Activated T-helper 17 cell treated with anti-CD3 and anti-CD28 coated beads, Interleukin-2, amount 50 U/mL, for 72 hours (primary cell): Measurements from ENCODE around the gene CDC42EP3. TPM values are rescaled to one million over a fixed set of nuclear protein-coding genes. Genes with fewer than 3 reads are reported as not detected.

Experiments used
- ATAC-seq: fragments of 150-1000 bp; cut with Tn5 transposase; replicated peaks from 2 replicates; pipeline ENCODE4 v1.10.0; 2021; ENCODE audit warnings: mild to moderate bottlenecking, moderate library complexity
- H3K27ac Mint-ChIP-seq: one replicate; pipeline ENCODE4 v1.8.0; 2022; ENCODE audit warnings: mixed read lengths
- H3K27me3 Mint-ChIP-seq: one replicate; pipeline ENCODE4 v1.8.0; 2022; ENCODE audit warnings: mixed read lengths
- H3K36me3 Mint-ChIP-seq: one replicate; pipeline ENCODE4 v1.8.0; 2022; ENCODE audit warnings: low read depth, mild to moderate bottlenecking, mixed read lengths
- H3K4me1 Mint-ChIP-seq: one replicate; pipeline ENCODE4 v1.8.0; 2022; ENCODE audit warnings: mixed read lengths
- H3K4me3 Mint-ChIP-seq: one replicate; pipeline ENCODE4 v1.8.0; 2022; ENCODE audit warnings: mild to moderate bottlenecking, mixed read lengths
- H3K9me3 Mint-ChIP-seq: one replicate; pipeline ENCODE4 v1.8.0; 2022; ENCODE audit warnings: mixed read lengths
- total RNA-seq, 2 donors: library from RNA; stranded (reverse); gene quantifications; one replicate each; pipeline ENCODE4 v1.2.3, GENCODE V29; 2022

CDC42EP3 gene
- total RNA-seq, 2 donors from 2014 or later: 33.5 to 40.9 TPM

DNA sequence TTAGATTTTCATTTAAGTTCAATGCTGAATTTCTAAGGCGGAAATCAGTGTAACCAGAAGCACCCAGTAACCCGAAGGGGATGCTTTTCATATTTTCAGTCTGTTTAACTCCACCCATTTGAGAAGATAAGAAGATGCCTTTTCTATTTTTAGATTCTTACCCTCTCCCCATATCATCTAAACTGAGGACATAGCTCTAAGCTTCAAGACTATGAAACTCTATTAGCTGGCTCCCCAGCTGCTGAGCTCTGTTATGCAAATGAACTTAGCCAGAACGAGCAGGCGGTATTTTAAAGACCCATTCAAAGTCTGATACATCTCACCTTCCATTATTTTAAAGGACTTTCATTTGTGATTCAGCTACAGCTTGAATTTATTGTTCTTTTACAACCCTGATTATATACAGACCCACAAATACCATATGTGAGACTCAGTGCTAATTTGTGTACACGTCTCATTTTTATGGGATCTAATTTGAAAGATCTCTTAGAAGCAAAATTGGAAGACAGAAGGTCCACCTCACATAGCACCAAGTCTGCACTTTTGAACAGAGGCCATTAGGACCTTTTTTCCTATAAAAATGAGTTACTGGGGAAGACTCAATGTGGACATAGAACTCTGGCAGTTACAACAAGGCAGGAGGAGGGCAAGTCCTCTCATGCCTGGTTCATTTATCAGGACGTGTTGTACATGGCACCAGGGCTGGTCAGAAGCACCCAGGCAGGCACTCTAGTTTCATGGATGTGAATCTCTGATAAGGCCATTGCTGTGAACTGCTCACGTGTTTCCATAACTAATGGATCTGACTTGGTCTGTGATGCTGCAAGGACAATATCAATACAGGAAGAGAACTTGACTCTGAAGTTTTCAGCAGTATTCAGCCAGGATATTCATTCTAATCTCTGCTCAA lies 16.3 kb downstream of the CDC42EP3 start:
- Mint-ChIP-seq H3K27ac (peak overlapping the region; percentile 82), H3K4me3 (peak overlapping the region; percentile 81), H3K4me1 (peaks cover 87% of the 10 kb centered on the region), H3K9me3 (peaks cover 4% of the 10 kb centered on the region), H3K36me3 (peaks cover 82% of the 10 kb centered on the region), H3K27me3 (no peaks in the 10 kb centered on the region)
- ATAC-seq: peak; percentile 57

DNA sequence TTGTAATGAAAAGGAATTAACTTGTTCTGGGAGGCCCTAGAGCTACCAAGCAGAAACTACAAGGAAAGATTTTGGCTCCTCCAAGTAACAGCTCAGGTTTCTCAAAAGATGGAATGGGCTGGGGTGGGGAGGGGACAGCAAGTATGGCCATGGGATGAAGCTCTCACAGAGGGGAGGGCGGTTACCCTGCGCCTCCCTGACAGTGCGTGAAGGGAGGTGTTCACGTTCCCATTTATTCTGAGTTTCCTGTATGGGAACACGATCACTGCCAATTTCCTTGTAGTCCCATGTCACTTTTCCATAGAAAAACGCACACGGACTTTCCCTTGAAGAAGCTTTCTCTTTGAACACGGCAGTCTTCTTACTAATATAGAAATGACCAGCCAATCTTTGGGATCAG lies 17.0 kb downstream of the CDC42EP3 start:
- Mint-ChIP-seq H3K4me1 (peaks cover 87% of the 10 kb centered on the region), H3K27ac (peak overlapping the region; percentile 82), H3K36me3 (peaks cover 82% of the 10 kb centered on the region), H3K27me3 (no peaks in the 10 kb centered on the region), H3K9me3 (peaks cover 4% of the 10 kb centered on the region), H3K4me3 (peak overlapping the region; percentile 81)
- ATAC-seq: no peak

DNA sequence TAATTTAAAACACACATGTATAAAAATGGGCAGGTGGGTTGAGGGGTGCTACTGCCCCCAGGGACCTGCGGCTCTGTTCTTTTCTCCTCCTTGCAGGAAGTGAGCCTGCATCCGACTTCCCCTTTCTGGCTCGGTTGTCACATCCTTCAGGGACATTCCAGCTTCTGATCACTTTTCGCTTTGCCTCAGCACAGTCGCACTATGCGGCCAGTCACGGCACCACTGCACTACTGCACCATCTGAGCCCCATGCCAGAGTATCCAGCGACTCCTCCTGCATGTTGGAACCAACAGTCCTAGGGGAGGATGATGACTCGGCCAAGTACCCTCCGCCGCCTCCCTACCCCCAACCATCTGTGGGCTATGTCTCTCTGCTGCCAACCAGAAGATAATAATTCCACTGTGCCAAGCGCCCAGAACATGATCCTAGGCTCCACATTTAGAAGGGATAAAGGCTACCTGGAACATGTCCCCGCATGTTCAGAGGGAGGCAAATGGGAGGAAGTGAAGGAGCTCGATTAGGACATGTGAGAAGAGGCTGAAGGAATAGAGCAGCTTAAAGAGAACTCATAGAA lies 17.6 kb downstream of the CDC42EP3 start:
- Mint-ChIP-seq H3K27me3 (no peaks in the 10 kb centered on the region), H3K4me1 (peaks cover 82% of the 10 kb centered on the region), H3K27ac (peak overlapping the region; percentile 82), H3K9me3 (peaks cover 4% of the 10 kb centered on the region), H3K4me3 (peak overlapping the region; percentile 81), H3K36me3 (peaks cover 81% of the 10 kb centered on the region)
- peak; percentile 70 for ATAC-seq

DNA sequence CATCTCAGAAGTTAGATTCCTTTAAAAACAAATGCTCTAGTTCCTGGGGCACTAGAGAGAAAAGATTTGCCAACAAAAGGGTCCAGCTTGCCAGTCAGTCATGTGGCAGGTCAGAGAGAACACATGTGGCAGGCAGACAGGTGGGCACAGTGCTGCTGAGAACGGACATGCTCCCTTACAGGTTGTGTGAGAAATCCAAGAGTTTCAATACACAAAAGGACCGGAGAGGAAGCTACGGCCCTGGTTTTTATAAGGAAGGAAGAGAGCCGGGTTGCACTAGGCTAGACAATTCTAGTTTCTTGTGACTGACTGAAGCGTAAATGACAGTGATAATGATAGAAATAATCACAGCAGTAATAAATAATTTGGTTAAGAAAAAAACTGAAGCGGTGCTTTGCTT lies 18.3 kb downstream of the CDC42EP3 start:
- peak overlapping the region; percentile 81 for H3K4me3 Mint-ChIP-seq
- H3K27me3 Mint-ChIP-seq: no peaks in the 10 kb centered on the region
- peak overlapping the region; percentile 82 for H3K27ac Mint-ChIP-seq
- peaks cover 82% of the 10 kb centered on the region for H3K4me1 Mint-ChIP-seq
- no peak for ATAC-seq
- H3K36me3 Mint-ChIP-seq: peaks cover 82% of the 10 kb centered on the region
- no peaks in the 10 kb centered on the region for H3K9me3 Mint-ChIP-seq

DNA sequence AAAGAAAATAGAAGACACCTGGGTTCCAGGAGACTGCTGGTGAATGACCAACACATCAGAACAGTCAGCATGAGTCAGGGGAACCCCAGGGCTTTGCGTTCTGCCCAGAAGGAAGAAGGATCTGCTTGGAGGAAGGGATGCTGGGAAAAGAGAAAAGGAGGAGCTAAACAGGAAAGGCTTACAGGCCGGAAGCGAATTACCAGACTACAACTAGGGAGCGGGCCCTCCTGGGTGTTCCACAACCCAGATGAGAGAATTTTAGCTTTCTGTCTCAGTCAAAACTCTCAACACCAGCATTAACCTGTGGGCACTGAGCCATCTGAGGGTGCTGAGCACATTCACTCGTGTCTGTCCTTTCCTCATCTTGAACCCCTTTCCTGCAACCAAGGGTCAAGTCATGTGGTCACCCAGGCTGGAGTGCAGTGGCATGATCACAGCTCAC lies 19.2 kb downstream of the CDC42EP3 start:
- no peaks in the 10 kb centered on the region for H3K9me3 Mint-ChIP-seq
- peak overlapping the region; percentile 82 for H3K27ac Mint-ChIP-seq
- H3K4me3 Mint-ChIP-seq: peak overlapping the region; percentile 81
- ATAC-seq: peak; percentile 34
- H3K27me3 Mint-ChIP-seq: no peaks in the 10 kb centered on the region
- H3K4me1 Mint-ChIP-seq: peaks cover 82% of the 10 kb centered on the region
- H3K36me3 Mint-ChIP-seq: peaks cover 90% of the 10 kb centered on the region

DNA sequence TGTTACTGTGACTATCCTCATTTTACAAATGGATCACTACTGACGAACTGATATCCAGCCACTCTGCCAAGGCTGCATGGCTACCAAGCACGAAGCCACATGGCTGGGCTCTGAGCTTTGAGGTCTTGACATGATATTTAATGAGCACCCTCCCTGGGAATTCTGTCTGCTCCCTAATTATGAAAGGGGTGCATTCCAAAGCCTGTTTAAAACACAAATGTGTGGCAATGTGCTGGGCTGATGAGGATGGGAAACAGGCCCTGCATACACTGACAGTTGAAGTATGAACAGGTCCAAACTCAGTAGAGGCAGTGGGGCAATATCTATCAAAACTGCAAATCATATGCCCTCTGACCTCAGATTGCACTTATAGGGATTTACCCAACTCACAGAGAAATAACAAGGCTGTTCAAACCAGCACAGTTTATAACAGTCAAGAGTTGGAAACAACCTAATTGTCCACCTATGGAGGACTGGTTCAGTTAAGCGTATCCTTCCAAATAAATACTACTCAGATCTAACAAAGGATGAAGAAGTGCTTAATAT lies 20.8 kb downstream of the CDC42EP3 start:
- Mint-ChIP-seq H3K36me3 (peaks cover 94% of the 10 kb centered on the region), H3K27ac (peak overlapping the region; percentile 82), H3K9me3 (no peaks in the 10 kb centered on the region), H3K4me3 (peak overlapping the region; percentile 81), H3K27me3 (no peaks in the 10 kb centered on the region), H3K4me1 (peaks cover 79% of the 10 kb centered on the region)
- ATAC-seq: no peak

DNA sequence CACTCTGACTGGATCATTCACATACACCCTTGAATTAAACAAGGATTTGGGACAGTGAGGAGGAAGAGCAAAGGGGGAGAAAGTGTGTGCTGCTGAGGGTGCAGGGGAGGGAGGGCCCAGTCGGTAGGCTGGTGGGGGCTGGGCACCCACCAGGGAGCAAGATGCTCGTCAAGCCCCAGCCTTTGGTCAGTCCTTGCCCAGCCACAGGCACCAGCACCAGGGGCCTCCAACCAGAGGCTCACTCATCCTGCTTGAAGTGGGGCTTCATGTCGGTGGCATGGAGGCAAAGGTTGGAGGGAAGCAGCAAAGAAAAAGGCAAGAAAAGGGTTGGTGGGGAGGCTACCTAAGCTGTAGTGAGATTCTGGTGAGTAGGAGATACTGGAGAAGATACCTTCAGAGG lies 21.9 kb downstream of the CDC42EP3 start:
- Mint-ChIP-seq H3K36me3 (peaks cover 93% of the 10 kb centered on the region), H3K27ac (peak overlapping the region; percentile 82), H3K4me3 (peak overlapping the region; percentile 81), H3K27me3 (no peaks in the 10 kb centered on the region), H3K4me1 (peaks cover 73% of the 10 kb centered on the region), H3K9me3 (no peaks in the 10 kb centered on the region)
- no peak for ATAC-seq

DNA sequence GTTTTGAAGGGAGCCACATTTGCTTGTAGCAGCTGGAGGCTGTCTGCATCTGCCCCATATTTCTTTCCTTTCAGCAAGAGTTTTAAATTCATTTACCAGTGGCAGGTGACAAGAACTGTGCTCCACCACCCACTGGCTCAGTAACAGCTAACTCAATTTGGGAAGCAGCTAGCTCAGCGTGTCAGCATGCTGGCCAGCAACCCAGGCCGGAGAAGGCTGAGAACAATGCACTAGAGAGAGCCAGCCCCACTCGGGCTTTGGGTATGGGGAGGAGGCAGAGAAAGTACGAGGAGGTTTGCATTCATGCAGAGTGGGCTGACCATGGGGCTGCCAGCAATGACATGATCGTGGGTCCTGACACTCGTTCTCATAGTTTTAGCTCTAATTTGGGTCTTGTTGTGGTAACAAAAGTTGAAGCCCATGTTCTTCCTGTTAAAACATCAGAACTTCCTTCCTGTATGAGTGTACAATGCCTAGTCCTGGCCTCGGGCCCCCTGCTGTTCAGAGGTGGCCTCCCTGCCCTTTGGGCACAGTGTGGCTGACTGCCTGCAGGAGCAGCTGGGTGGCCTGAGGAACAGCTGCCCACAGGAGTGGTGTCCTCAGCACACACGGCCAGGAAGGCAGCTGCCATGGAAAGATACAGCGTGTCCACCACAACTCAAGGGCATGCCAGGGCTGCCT lies 23.0 kb downstream of the CDC42EP3 start:
- Mint-ChIP-seq H3K4me1 (peaks cover 73% of the 10 kb centered on the region), H3K27ac (peak overlapping the region; percentile 93), H3K27me3 (no peaks in the 10 kb centered on the region), H3K9me3 (no peaks in the 10 kb centered on the region), H3K36me3 (peaks cover 96% of the 10 kb centered on the region), H3K4me3 (peak overlapping the region; percentile 81)
- ATAC-seq: peak; percentile 78

DNA sequence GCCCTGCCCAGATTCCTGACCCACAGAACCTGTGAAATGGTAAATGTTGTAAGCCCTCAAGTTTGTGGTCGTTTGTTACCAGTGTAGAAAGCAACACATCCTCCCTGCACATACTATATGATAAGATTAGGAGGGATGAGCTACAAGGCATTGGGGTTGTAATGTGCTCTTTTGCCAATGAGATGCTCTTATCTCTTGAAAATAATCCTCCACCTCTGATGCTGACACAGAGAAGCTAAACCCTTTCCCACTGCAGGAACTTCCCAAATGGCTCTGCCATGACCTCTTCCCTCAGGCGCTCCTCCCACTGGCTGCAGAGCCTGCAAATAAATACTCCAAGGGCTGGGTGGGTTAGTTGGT lies 23.5 kb downstream of the CDC42EP3 start:
- Mint-ChIP-seq H3K4me1 (peaks cover 74% of the 10 kb centered on the region), H3K36me3 (peaks cover 96% of the 10 kb centered on the region), H3K4me3 (peak overlapping the region; percentile 81), H3K27ac (peak overlapping the region; percentile 93), H3K9me3 (no peaks in the 10 kb centered on the region), H3K27me3 (no peaks in the 10 kb centered on the region)
- ATAC-seq: no peak

DNA sequence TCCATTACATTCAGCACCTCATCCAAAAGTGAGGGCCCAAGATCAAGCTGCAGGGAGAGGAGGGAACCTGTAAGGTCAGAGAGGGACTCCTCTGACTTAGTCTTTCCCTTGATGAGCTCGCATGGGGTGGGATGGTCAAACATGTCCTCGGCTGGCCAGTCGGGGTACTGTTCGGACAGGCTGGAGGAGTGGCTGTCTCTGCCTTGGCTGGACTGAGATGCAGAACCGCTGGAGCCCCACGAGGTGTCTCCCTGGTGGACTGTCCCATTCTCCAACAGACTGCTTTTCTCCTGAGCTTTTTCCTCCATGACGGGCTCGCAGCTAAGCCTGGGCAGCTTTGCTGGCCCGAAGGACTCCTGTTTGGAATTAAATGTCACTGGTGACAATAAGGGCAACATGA lies 25.6 kb downstream of the CDC42EP3 start:
- ATAC-seq: no peak
- Mint-ChIP-seq H3K27ac (peak overlapping the region; percentile 93), H3K4me3 (peak overlapping the region; percentile 81), H3K27me3 (no peaks in the 10 kb centered on the region), H3K36me3 (peaks cover 98% of the 10 kb centered on the region), H3K4me1 (peaks cover 74% of the 10 kb centered on the region), H3K9me3 (no peaks in the 10 kb centered on the region)

DNA sequence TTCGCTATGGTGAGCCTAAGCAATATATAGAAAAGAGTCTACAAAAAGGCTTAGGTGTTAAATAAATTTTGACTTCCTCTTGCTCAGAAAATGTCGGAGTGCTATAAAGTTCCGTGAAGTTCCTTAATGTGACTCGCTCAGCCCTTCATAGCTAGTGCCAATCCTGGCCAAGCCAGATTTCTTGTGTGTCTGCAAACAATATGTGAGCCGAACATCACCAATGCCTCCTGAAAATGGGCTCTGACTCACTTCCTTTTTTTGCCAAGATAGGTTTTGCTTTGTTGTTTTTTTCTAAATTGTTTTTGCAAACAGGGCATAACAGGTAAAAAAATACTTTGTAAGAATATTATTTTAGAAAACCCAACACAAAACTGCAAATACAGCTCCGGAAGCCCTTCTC lies 26.1 kb downstream of the CDC42EP3 start:
- Mint-ChIP-seq H3K4me1 (peaks cover 70% of the 10 kb centered on the region), H3K36me3 (peaks cover 95% of the 10 kb centered on the region), H3K4me3 (peak overlapping the region; percentile 81), H3K9me3 (no peaks in the 10 kb centered on the region), H3K27me3 (no peaks in the 10 kb centered on the region), H3K27ac (peak overlapping the region; percentile 93)
- peak; percentile 43 for ATAC-seq

DNA sequence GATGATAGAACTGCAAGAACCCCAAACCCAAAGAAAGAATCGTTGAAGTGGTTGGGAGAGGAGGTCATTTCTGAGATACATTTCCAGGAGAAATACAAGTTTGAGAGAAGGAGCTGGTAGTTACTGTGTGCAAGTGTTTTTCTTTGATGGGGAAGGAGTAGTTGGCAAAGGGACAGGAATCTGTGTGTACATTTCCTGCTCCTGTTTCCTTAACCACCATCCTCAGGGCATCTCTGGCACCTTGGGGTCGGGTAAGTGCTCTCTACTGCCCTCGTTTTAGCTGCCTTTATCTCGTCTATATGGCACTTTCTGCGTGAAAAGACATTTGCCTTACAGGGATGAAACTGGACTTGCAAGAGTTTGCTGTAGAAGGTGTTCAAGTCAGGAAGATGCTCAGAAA lies 27.3 kb downstream of the CDC42EP3 start:
- H3K27me3 Mint-ChIP-seq: no peaks in the 10 kb centered on the region
- ATAC-seq: no peak
- H3K9me3 Mint-ChIP-seq: no peaks in the 10 kb centered on the region
- H3K27ac Mint-ChIP-seq: peak overlapping the region; percentile 91
- H3K4me1 Mint-ChIP-seq: peaks cover 61% of the 10 kb centered on the region
- H3K36me3 Mint-ChIP-seq: peaks cover 93% of the 10 kb centered on the region
- peak overlapping the region; percentile 74 for H3K4me3 Mint-ChIP-seq

DNA sequence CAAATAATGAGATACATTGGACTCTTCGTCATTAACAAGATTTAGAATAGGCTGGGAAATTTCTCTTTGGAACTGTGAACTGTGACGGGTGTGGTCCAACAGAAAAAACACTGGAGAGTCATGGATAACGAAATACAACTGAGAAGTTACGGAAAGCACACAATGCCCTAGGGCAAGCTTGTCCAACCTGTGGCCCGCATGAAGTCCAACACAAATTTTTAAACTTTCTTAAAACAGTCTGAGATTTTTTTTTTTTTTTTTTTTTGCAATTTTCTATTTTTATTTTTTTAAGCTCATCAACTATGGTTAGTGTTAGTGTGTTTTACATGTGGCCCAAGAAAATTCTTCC lies 27.7 kb downstream of the CDC42EP3 start:
- peak overlapping the region; percentile 74 for H3K4me3 Mint-ChIP-seq
- no peaks in the 10 kb centered on the region for H3K27me3 Mint-ChIP-seq
- H3K36me3 Mint-ChIP-seq: peaks cover 88% of the 10 kb centered on the region
- peaks cover 63% of the 10 kb centered on the region for H3K4me1 Mint-ChIP-seq
- no peaks in the 10 kb centered on the region for H3K9me3 Mint-ChIP-seq
- ATAC-seq: no peak
- H3K27ac Mint-ChIP-seq: peak overlapping the region; percentile 91

DNA sequence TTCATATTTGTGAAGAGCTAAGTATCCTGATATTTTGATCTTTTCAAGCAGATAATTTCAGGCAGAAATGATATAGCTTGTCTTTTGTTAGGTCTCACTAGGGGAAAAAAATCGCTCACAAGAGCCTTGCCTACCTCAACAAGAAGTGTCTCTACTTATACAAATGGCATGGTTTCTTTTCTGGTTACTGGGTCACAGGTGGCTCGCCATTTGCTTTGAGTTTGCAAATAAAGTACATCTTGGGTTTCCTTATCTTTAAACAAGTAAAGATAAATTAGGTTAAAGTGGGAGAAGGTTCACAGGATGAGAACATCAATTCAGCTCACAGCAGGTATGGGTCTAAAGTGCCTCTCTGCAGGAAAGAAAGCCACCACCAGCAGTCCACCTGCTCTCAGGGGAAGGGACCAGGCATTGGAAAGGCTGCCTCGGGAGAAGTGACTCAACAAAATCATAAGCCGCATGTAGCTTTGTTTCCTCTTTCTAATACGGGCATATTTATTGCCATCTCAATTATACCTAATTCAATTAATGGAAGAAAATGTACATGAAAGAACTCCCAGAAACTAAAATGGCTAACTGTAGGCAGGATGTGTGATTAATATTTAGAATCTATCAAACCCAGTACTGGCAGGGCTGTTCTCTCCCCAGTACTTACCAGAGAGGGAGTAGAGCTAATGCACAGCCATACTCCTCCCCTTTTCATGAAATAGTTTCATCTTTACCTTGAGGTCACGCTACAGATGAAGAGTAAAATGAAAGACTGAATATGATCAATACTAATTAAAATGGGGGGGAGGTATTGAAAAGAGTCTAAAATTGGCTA lies 28.3 kb downstream of the CDC42EP3 start:
- H3K36me3 Mint-ChIP-seq: peaks cover 82% of the 10 kb centered on the region
- peak overlapping the region; percentile 74 for H3K4me3 Mint-ChIP-seq
- H3K27me3 Mint-ChIP-seq: no peaks in the 10 kb centered on the region
- no peaks in the 10 kb centered on the region for H3K9me3 Mint-ChIP-seq
- peaks cover 61% of the 10 kb centered on the region for H3K4me1 Mint-ChIP-seq
- ATAC-seq: peak; percentile 39
- H3K27ac Mint-ChIP-seq: peak overlapping the region; percentile 91
